ENCODE measurements around the gene SAFB2.

- no peak for TF ChIP-seq CREB1 (IDR thresholded peaks at IDR 0.05; ENCODE audit: low read depth)
- TF ChIP-seq TAF1 (IDR thresholded peaks at IDR 0.05; ENCODE audit: low read depth), result no peak
- TF ChIP-seq YY1 (IDR thresholded peaks at IDR 0.05; ENCODE audit: low read depth), result no peak
- TF ChIP-seq MAX (IDR thresholded peaks at IDR 0.05), result no peak
- no peak for TF ChIP-seq EP300 (IDR thresholded peaks at IDR 0.05; ENCODE audit: borderline replicate concordance)
- no peak for TF ChIP-seq CEBPB (IDR thresholded peaks at IDR 0.05)
Measured at GRCh38 chr19:5594521-5594950, 28.0 kb downstream of the SAFB2 start.

Measured in Ishikawa (cell line).